PC-3 (cell line): ENCODE results near the gene DNER. TPM values are rescaled to one million over a fixed set of nuclear protein-coding genes. Genes with fewer than 3 reads are reported as not detected.

Experiments used
- ATAC-seq: fragments of 200-7000 bp; cut with Tn5 transposase; 2 replicates; pipeline ENCODE4 v1.9.1; 2020; ENCODE audit warnings: mild to moderate bottlenecking, moderate library complexity
- BruUV-seq: library from RNA; stranded (reverse); fragments of 400-500 nt; replicated peaks from 2 replicates; lab custom pipeline; 2021; lab: Mats Ljungman, UMichigan
- CTCF ChIA-PET: fragments of 300-600 bp; sonication (Branson Sonifier 250); formaldehyde crosslinking; loops from one replicate; lab custom pipeline; 2022; ENCODE audit warnings: antibody characterized with exemption; lab: Charles Lee
- POLR2A ChIA-PET: fragments of 300-600 bp; sonication (Branson Sonifier 250); formaldehyde crosslinking; loops from one replicate; lab custom pipeline; 2022; ENCODE audit warnings: antibody characterized with exemption; ENCODE audit not compliant: unreplicated experiment; lab: Charles Lee
- DNase-seq: peaks from one replicate; pipeline ENCODE4 v3.0.0-alpha.2; 2015
- H2AFZ ChIP-seq: fragments of 300-600 bp; sonication (generic); 2 replicates; pipeline ENCODE4 v1.6.0; 2016; ENCODE audit warnings: antibody characterized with exemption, low read length
- H3F3A ChIP-seq: fragments of 300-600 bp; sonication (generic); one replicate; pipeline ENCODE4 v1.6.0; 2017; ENCODE audit warnings: antibody characterized with exemption, low read length, control low read depth, mild to moderate bottlenecking; ENCODE audit not compliant: unreplicated experiment
- H3K27ac ChIP-seq: fragments of 300-600 bp; sonication (generic); 2 replicates; pipeline ENCODE4 v1.5.1; 2016; ENCODE audit warnings: mild to moderate bottlenecking, low read length
- H3K27me3 ChIP-seq: fragments of 300-600 bp; sonication (generic); 2 replicates; pipeline ENCODE4 v1.6.1; 2016; ENCODE audit warnings: low read length, mixed read lengths
- H3K36me3 ChIP-seq: fragments of 300-600 bp; sonication (generic); 2 replicates; pipeline ENCODE4 v1.6.1; 2016; ENCODE audit warnings: low read depth, mixed run types, low read length, mixed read lengths
- H3K4me1 ChIP-seq: fragments of 300-600 bp; sonication (generic); 2 replicates; pipeline ENCODE4 v1.5.1; 2016; ENCODE audit warnings: low read length; ENCODE audit not compliant: insufficient read depth
- H3K4me2 ChIP-seq: fragments of 300-600 bp; sonication (generic); 2 replicates; pipeline ENCODE4 v1.6.0; 2016; ENCODE audit warnings: low read length
- H3K4me3 ChIP-seq: fragments of 300-600 bp; sonication (generic); 2 replicates; pipeline ENCODE4 v1.5.1; 2016; ENCODE audit warnings: mild to moderate bottlenecking, low read length, mixed read lengths
- H3K79me2 ChIP-seq: fragments of 300-600 bp; sonication (generic); 2 replicates; pipeline ENCODE4 v1.6.1; 2017; ENCODE audit warnings: low read length, mixed read lengths
- H3K9ac ChIP-seq: fragments of 300-600 bp; sonication (generic); 2 replicates; pipeline ENCODE4 v1.6.0; 2016; ENCODE audit warnings: mild to moderate bottlenecking, low read length
- H3K9me2 ChIP-seq: fragments of 300-600 bp; sonication (generic); replicated peaks from 2 replicates; pipeline ENCODE4 v1.6.1; 2016; ENCODE audit warnings: mixed run types, low read length, mixed read lengths
- H3K9me3 ChIP-seq: fragments of 300-600 bp; sonication (generic); 2 replicates; pipeline ENCODE4 v1.6.1; 2016; ENCODE audit warnings: low read length, mixed read lengths
- H4K20me1 ChIP-seq: fragments of 300-600 bp; sonication (generic); 2 replicates; pipeline ENCODE4 v1.6.1; 2016; ENCODE audit warnings: low read length, mixed read lengths
- CTCF ChIP-seq: fragments of 300-600 bp; sonication (generic); conservative IDR thresholded peaks from 2 replicates; pipeline ENCODE4 v1.5.1; 2017; ENCODE audit warnings: antibody characterized with exemption, low read depth, mild to moderate bottlenecking, low read length
- EZH2 ChIP-seq: fragments of 300-600 bp; sonication (generic); IDR thresholded peaks from one replicate; pipeline ENCODE4 v1.6.1; 2017; ENCODE audit warnings: antibody characterized with exemption, mild to moderate bottlenecking, low read length; ENCODE audit not compliant: unreplicated experiment
- EZH2phosphoT487 ChIP-seq: fragments of 300-600 bp; sonication (generic); IDR thresholded peaks from 2 replicates; pipeline ENCODE4 v1.6.1; 2018; ENCODE audit warnings: mild to moderate bottlenecking, antibody characterized with exemption, low read length, borderline replicate concordance
- intact Hi-C: fragments of 100-400 bp; cut with micrococcal nuclease; formaldehyde crosslinking; loops from 2 replicates; pipeline ENCODE4 v1.9.0; 2023
- total RNA-seq: library from RNA; depleted of rRNA; stranded (reverse); fragments of >200 nt; gene quantifications from 2 replicates; pipeline ENCODE4 v1.2.3, GENCODE V29; 2014

DNER gene
- total RNA-seq, 1 experiment from 2014 or later = 1.1 TPM

- BruUV-seq = no TSS peak
- POLR2A ChIA-PET = no interaction called here
- Histone ChIP-seq H3K9me2 (no peaks in the 10 kb centered on the region), H3F3A (no peaks in the 10 kb centered on the region), H4K20me1 (no peaks in the 10 kb centered on the region), H3K4me1 (peaks cover 15% of the 10 kb centered on the region), H3K27ac (peak overlapping the region; percentile 64), H3K4me3 (peak overlapping the region; percentile 19; the same call in 1 of the 2 replicates), H3K36me3 (no peaks in the 10 kb centered on the region), H2AFZ (peak overlapping the region; percentile 60), H3K9ac (no peak overlapping the region), H3K79me2 (no peaks in the 10 kb centered on the region), H3K9me3 (no peaks in the 10 kb centered on the region), H3K4me2 (peak overlapping the region; percentile 68), H3K27me3 (no peaks in the 10 kb centered on the region)
- ATAC-seq = peak; percentile 94
- CTCF ChIA-PET = interaction anchor here (0.5 kb wide), 1 partner anchor 112 kb away, joined by 4 read pairs; no protein-coding TSS in a partner anchor
- TF ChIP-seq EZH2 = no peak
- no peak for TF ChIP-seq EZH2phosphoT487
- no peak for TF ChIP-seq CTCF
- peak; percentile 95 for DNase-seq
- intact Hi-C loops = no loop called here
Observed at GRCh38 chr2:229489016-229489415, 225.3 kb downstream of the DNER start.

- POLR2A ChIA-PET = no interaction called here
- Histone ChIP-seq H3K4me1 (peaks cover 15% of the 10 kb centered on the region), H3K79me2 (no peaks in the 10 kb centered on the region), H2AFZ (no peak overlapping the region), H3K4me2 (peak overlapping the region; percentile 12), H3K9me3 (no peaks in the 10 kb centered on the region), H3K9me2 (no peaks in the 10 kb centered on the region), H3K4me3 (no peak overlapping the region), H3K9ac (no peak overlapping the region), H3K27me3 (no peaks in the 10 kb centered on the region), H3K36me3 (no peaks in the 10 kb centered on the region), H3F3A (no peaks in the 10 kb centered on the region), H3K27ac (peak overlapping the region; percentile 64), H4K20me1 (no peaks in the 10 kb centered on the region)
- CTCF ChIA-PET = no interaction called here
- BruUV-seq = no TSS peak
- ATAC-seq = no peak
- TF ChIP-seq EZH2 (no peak), CTCF (no peak), EZH2phosphoT487 (no peak)
- no peak for DNase-seq
- intact Hi-C loops = no loop called here
Observed at GRCh38 chr2:229488232-229488631, 226.1 kb downstream of the DNER start.

- POLR2A ChIA-PET = no interaction called here
- BruUV-seq = no TSS peak
- Histone ChIP-seq H2AFZ (no peak overlapping the region), H3K27ac (no peak overlapping the region), H3K79me2 (no peaks in the 10 kb centered on the region), H3F3A (no peaks in the 10 kb centered on the region), H4K20me1 (no peaks in the 10 kb centered on the region), H3K9me2 (no peaks in the 10 kb centered on the region), H3K27me3 (no peaks in the 10 kb centered on the region), H3K4me3 (no peak overlapping the region), H3K9me3 (no peaks in the 10 kb centered on the region), H3K9ac (no peak overlapping the region), H3K36me3 (no peaks in the 10 kb centered on the region), H3K4me1 (peaks cover 15% of the 10 kb centered on the region), H3K4me2 (no peak overlapping the region)
- intact Hi-C loops = no loop called here
- no peak for TF ChIP-seq EZH2phosphoT487
- no peak for TF ChIP-seq CTCF
- TF ChIP-seq EZH2 = no peak
- ATAC-seq (no peak), DNase-seq (no peak)
- CTCF ChIA-PET = no interaction called here
Observed at GRCh38 chr2:229486673-229487072, 227.7 kb downstream of the DNER start.
